GM21390 (cell line): ENCODE measurements around the gene PCDHA1.

ENCODE experiments used
- ATAC-seq: cut with Tn5 transposase; IDR thresholded peaks from one replicate; pipeline ENCODE4 v1.9.1; 2021; ENCODE audit not compliant: unreplicated experiment

The PCDHA1 gene

GRCh38 chr5:140916325-140916724 lies 130.4 kb downstream of the PCDHA1 start:
- ATAC-seq, result no peak

DNA sequence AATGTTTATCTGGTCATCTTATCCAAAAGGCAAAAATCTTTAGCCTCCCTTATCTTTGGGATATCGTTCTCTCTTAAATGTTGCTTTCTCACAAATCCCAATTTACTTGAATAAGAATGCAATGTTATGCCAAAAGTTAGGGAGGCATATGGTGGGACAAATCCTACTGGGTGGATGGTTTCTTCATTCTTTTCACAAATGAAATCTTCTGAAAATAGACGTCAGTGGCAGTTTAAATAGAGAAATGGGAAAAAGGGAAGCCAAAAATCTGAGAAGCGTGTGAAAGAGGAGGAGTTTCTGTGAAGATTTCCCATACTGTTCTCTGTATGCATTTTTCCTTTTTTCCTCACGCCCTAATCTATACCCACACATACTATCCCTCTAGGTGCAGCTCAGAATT lies 137.7 kb downstream of the PCDHA1 start:
- no peak for ATAC-seq

DNA sequence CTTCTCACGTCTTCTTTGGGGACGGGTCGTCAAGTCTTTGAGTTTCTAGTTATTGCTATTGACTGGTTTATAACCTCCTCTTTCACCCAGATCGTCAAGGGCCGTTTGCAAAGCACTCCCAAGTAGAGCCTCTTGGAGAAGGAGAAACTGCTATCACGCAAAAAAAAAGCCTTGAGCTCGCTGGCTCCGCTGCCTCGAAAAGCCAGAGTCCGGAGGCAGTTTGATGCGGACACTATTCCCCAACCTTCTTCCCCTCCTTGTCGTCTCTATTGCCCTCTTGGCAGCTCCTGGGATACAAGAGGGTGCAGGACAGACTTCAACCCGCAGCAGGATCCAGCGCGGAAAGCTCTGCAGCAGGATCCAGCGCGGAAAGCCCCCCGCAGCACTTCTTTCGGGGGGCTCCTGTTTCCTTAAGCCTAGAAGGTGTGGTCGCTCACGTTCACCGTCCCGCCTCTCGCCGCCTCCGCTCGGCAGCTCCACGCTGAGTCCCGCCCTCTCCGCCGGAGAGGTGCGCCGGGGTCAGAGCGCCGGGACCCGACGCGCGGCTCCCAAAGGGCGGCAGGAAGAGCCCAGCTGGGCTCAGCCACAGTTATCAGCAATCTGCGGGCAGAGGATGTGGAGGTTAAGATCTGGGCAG lies 140.0 kb downstream of the PCDHA1 start, which contains the start of gene PCDHAC1:
Gene PCDHAC1 (plus strand): TSS at position 494 of the 637 bp plus-strand sequence. CDS start 594 bp downstream, outside the sequence.
- ATAC-seq, result no peak

- ATAC-seq, result no peak
Observed at GRCh38 chr5:140926443-140927227, 140.7 kb downstream of the PCDHA1 start.

GRCh38 chr5:140927228-140927573 lies 141.3 kb downstream of the PCDHA1 start:
- ATAC-seq, result no peak

GRCh38 chr5:140934964-140935606 lies 149.1 kb downstream of the PCDHA1 start:
- ATAC-seq, result no peak

GRCh38 chr5:140946578-140946977 lies 160.6 kb downstream of the PCDHA1 start:
- no peak for ATAC-seq

- no peak for ATAC-seq
Observed at GRCh38 chr5:140951636-140952035, 165.7 kb downstream of the PCDHA1 start.

DNA sequence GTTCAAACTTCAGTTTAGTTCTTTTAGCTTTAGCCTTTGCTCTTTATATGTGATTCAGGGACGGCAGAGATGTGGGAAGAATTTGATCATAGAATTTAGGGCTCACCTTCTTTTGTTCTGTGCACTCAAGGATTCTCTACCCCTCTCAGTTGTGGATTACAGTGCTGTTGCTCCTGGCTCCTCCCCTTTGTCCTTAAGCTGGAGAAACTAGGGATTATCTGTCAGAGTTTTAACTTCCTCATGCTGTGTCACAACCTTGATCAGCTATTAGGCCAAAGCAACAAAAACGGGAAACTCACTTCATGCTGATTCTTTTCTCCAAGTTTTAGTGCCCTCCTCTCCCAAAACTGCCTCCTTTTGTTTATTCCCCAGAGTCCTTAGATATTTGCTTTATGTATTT lies 167.3 kb downstream of the PCDHA1 start:
- ATAC-seq, result no peak

DNA sequence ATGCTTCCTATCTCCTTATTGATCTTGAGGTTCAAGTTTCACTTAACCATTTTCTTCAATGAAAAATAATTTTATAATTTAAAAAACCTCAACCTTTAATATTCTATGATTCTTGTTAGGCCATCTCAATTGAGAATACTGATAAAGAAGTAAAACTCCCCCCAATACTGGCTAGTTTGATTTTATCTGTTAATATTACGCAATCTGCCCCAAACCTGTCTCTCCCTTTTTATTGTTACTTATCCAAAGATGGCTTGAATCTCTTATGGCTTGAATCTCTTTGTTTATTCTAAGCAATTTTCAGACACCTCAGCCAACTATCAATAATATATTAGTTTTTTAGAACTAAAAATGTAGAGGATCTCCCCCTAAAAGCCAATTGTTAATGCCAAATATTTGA lies 176.2 kb downstream of the PCDHA1 start:
- no peak for ATAC-seq

GRCh38 chr5:140964356-140964755 lies 178.4 kb downstream of the PCDHA1 start:
- ATAC-seq, result no peak

GRCh38 chr5:140965905-140966292 lies 180.0 kb downstream of the PCDHA1 start:
- no peak for ATAC-seq

- no peak for ATAC-seq
Observed at GRCh38 chr5:140966293-140967225, 180.6 kb downstream of the PCDHA1 start, which contains the start of gene PCDHAC2. Gene PCDHAC2 (plus strand): TSS chr5:140966476. CDS start chr5:140966767, 291 bp downstream.

- ATAC-seq, result no peak
Observed at GRCh38 chr5:140967226-140967893, 181.4 kb downstream of the PCDHA1 start.

GRCh38 chr5:140969880-140970279 lies 183.9 kb downstream of the PCDHA1 start:
- no peak for ATAC-seq

DNA sequence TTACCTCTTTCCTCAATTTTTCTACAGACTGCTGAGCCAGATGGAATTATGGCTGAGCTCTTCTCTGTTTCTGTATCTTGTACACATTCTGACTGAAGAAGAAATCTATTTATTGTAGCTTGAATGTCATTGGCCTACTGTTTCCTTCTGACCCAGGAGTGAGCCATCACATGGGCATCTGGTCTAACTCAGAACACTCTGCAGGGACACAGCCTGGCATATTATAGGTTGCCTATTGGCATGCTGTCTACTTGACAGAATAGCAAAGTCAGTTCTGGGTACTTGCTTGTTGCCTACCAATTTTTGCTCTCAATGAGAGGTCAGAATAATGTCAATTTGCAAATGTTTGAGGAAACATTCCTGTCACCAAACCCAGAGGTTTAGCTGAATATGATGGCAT lies 187.6 kb downstream of the PCDHA1 start:
- ATAC-seq, result no peak

GRCh38 chr5:140977003-140977402 lies 191.1 kb downstream of the PCDHA1 start:
- ATAC-seq, result no peak

DNA sequence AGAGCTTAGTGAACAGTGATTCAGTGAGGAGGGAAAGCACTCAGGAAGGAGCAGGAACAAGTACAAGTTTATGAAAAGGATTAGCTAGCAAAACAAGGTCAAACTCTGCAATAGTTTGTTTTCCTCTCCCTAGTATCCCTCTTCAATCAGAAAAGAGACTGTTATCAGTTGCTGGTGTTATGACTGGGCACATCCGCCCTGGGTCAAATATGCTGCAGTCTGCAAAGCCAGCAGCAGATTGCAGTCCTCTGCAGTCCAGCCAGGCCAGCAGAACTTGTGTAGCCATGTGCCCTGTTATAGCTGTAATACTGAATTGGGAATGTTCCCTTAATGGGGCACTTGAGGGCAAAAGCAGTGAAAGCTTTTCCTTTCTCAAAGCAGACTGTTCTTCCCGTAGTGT lies 192.3 kb downstream of the PCDHA1 start:
- ATAC-seq, result no peak

DNA sequence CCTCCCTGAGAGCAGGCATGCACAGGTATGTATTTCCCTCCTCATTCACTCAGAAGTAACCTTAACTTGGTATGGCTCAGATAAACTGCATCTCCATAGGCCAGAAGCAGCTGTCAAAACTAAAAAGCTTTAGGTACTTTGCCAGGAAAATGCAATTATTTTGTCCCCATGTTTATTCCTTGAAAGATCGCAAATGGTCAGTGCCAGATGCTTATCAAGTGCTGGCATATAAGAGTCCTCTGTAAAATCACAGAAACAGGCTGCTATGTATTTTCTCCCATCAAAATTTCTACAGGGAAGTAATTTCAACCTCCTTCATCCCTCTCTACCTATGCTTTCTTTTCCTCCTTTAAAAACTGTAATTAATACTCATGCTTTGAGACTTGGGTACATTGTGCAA lies 193.0 kb downstream of the PCDHA1 start:
- ATAC-seq, result no peak

DNA sequence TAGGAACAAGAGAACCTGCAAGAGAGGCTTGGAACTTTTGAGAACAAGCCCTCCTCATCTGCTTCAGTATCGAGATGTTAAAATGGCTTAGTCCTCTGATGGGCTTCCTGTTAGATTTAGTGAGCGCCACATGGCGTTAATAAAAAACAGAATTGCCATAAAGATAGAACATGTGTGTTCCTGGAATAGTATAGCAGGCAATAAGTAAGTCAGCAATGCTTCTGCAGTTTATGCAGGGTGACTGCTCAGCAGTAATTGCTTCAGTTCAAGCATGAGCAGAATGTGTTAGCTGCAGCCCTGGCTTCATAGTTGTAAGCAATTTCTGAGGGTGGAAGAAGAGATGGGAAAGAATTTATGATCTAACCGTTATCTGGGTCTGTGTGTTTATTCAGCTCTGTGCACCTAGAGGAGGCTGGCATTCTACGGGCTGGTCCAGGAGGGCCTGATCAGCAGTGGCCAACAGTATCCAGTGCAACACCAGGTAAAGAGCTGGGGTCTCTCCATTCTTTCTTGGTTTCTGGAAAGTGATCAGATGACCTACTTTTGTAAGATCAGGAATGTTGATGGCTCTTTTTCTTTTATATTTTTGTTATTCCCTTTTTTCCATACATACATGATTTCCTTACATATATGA lies 196.3 kb downstream of the PCDHA1 start:
- ATAC-seq, result no peak
